ACC112 (cell line): Measurements from ENCODE around the gene FBF1.
"Not testable (repeated sequence)": the region's sequence is repeated elsewhere in the genome, so short reads cannot be mapped to it uniquely, and the experiment has no call there.

Experiments
- H2AFZ ChIP-seq: fragments of 200-600 bp; sonication (generic); one replicate; pipeline ENCODE4 v1.6.0; 2017; ENCODE audit warnings: antibody characterized with exemption, low read length; ENCODE audit not compliant: unreplicated experiment
- H3K27ac ChIP-seq: fragments of 200-600 bp; sonication (generic); 2 replicates; pipeline ENCODE4 v1.5.1; 2014; ENCODE audit warnings: low read depth, mild to moderate bottlenecking, antibody characterized with exemption, low read length, moderate library complexity
- H3K27me3 ChIP-seq: fragments of 200-600 bp; sonication (generic); 2 replicates; pipeline ENCODE4 v1.6.1; 2014; ENCODE audit warnings: mild to moderate bottlenecking, antibody characterized with exemption, low read length, moderate library complexity, mixed read lengths; ENCODE audit not compliant: insufficient read depth
- H3K36me3 ChIP-seq: fragments of 200-600 bp; sonication (generic); 2 replicates; pipeline ENCODE4 v1.6.1; 2016; ENCODE audit warnings: mild to moderate bottlenecking, antibody characterized with exemption, low read length, moderate library complexity, mixed read lengths; ENCODE audit not compliant: insufficient read depth
- H3K4me1 ChIP-seq: fragments of 200-600 bp; sonication (generic); one replicate; pipeline ENCODE4 v1.6.1; 2016; ENCODE audit warnings: low read length, mixed read lengths; ENCODE audit not compliant: insufficient read depth, unreplicated experiment, control insufficient read depth
- H3K4me3 ChIP-seq: fragments of 200-600 bp; sonication (generic); 2 replicates; pipeline ENCODE4 v1.5.1; 2014; ENCODE audit warnings: mild to moderate bottlenecking, low read depth, low read length
- H3K79me2 ChIP-seq: fragments of 200-600 bp; sonication (generic); one replicate; pipeline ENCODE4 v1.6.0; 2016; ENCODE audit warnings: low read length; ENCODE audit not compliant: control insufficient read depth, unreplicated experiment, insufficient read depth

The FBF1 gene

DNA sequence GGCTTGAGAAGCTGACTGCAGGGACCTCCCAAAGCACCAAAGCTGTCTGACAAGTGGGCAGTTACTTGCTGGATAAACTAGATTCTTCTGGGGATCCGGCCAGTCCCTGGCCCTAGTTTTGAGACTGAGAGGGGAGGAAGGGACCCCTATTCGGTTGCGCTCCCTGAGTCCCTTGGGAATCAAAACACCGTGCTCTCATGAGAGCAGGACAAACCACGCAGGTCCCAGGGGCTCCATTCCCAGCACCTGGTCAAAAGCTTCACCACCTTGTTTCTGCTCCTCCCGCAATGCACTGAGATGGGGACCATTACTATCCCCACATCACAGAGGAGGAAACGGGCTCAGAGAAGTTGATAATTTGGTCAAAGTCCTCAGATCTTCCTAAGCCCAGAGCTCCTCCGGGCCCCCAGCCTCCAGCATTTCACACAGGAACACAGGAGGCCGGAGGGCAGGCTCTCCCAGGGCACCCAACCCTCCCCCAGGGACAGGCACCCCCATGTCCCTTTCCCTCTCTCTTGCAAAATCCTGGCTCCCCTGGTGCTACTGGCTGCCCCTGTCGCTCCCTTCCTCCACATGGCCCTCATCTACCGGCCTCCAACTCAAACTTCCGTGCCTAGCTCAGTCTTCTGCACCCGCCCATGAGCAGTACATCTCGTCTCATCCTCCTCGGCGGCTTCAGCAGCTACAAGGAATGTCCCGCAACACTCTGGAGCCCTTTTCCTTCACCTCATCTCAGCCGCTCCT lies 47.4 kb downstream of the FBF1 start:
- H3K27ac ChIP-seq, result no peak overlapping the region
- peaks cover 17% of the 10 kb centered on the region for H3K79me2 ChIP-seq
- H3K36me3 ChIP-seq, result no peaks in the 10 kb centered on the region

DNA sequence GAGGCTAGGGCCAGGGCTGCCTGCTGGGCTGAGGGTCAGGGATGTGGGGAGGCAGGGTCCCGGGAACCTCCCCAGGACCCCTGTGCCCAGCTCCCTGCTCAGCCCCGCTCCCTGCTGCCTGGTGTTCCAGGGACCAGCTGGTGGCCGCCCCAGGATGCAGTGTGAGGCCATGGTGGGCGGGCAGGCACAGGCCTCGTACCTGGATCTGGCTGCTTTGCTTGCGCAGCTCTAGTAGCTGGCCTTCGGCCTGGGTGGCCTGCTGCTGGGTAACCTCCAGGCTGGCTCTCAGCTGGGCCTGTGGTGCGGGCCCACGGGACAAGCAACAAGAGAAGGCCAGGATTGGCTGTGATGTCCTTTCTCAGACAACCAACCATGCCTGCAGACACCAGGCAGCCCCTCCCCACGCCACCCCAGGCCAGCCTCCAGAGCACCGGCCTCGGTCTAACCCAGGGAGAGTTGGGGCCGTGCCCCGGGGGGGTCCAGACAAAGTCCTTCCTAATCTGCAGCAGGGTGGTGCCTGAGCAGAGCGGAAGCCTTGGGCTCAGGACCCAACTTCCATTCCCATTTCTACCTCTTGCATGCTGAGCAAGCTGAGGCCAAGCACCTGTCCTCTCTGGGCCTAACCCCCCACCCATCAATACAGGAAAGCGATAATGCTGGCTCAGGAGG lies 48.2 kb downstream of the FBF1 start:
- Histone ChIP-seq H2AFZ (no peak overlapping the region), H3K27ac (no peak overlapping the region), H3K4me3 (no peak overlapping the region), H3K27me3 (no peaks in the 10 kb centered on the region), H3K4me1 (peaks cover 5% of the 10 kb centered on the region), H3K79me2 (peaks cover 17% of the 10 kb centered on the region), H3K36me3 (no peaks in the 10 kb centered on the region)

More for the DNA sequence above, 47.4 kb downstream of the FBF1 start:
- no peak overlapping the region for H2AFZ ChIP-seq
- H3K4me3 ChIP-seq, result no peak overlapping the region
- peaks cover 5% of the 10 kb centered on the region for H3K4me1 ChIP-seq
- no peaks in the 10 kb centered on the region for H3K27me3 ChIP-seq

DNA sequence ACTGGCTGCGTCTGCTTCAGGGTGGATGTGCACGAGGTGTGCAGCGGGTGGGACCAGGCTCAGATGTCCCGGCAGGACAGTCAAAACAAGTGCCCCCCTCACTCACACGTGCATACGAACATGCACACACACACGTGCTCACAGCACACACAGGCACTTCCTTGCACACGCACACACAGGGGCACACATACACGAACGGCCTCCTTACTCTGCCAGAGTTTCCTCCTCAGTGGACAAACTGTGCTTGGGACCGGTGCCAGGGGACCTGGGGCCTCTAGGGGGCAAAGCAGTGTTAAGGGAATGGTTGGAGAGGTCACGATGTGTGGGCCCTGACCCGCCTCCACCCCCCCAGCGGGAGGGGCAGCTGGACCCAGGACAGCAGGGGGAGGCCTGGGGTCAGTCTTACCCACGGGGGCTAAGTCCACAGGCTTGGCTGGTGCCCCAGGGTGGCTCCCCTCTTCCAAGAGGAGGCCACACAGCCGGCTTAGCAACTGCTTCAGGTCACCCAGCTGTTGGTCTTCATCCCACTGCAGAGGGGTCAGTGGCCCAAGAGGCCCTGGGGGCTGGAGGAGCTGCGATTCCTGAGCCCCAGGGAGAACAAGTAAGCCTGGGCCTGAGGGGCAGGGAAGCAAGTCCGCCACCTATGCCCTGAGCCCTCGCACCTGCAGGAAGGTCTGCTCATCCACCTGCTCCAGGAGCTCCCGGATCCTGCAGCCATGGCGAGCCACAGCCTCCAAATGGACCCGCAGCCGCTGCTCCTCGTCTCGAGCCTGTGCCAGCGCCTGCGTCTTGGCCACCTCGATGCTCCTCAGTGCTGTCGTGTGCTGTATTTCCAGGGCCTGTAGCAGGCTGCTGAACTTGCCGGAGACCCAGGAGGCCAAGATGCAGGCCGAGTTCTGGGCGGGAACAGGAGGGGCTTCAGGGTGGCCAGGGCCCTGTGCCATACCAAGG lies 49.0 kb downstream of the FBF1 start:
- Histone ChIP-seq H3K4me1 (no peaks in the 10 kb centered on the region), H3K79me2 (peaks cover 17% of the 10 kb centered on the region), H2AFZ (no peak overlapping the region), H3K4me3 (no peak overlapping the region), H3K27ac (no peak overlapping the region), H3K36me3 (no peaks in the 10 kb centered on the region), H3K27me3 (no peaks in the 10 kb centered on the region)

DNA sequence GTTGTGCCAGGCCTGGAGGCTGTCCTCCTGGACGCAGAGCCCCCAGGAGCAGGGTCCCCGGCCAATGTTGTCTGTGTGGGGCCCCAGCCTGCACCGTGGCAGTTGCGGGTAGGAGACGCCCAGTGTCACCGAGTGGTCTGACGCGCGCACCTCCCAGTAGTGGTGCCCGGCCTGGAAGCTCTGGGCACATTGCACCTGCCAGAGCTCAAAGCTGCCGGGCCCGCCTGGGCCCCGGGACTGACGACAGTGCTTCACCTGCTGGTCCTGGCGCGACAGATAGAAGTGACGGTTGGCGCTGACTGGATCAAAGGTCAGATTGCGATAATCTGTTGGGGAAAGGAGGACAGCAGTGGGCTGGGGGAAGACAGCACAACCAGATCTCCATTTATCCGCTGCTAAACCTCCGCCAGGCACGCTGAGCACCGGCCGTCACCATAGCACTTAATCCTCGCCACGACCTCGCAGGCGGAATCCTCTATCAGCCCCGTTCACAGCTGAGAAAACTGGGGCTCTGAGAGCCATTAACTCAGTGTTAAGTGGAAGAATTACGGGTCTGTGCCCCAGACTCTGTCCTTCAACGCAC lies 49.7 kb downstream of the FBF1 start:
- no peak overlapping the region for H3K4me3 ChIP-seq
- H2AFZ ChIP-seq, result no peak overlapping the region
- H3K27ac ChIP-seq, result no peak overlapping the region
- no peaks in the 10 kb centered on the region for H3K4me1 ChIP-seq
- H3K36me3 ChIP-seq, result no peaks in the 10 kb centered on the region
- no peaks in the 10 kb centered on the region for H3K27me3 ChIP-seq
- peaks cover 17% of the 10 kb centered on the region for H3K79me2 ChIP-seq

DNA sequence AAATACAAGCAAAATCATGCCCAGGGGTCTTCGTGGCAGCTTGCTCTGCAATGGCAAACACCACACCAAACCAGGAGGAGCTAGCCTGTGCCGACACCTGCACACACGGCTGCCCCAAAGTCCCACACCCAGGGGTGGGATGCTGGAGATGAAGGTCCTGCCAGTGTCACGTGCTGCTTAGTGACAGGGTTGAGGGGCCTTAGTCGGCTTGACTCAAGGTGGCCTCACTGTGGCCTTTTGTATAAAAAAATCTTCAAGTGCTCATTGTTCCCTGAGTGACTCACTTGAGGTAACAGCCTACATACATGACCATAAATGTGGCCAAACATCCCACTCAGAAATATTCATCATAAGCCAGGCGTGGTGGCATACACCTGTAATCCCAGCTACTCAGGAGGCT lies 51.4 kb downstream of the FBF1 start:
- H3K27ac ChIP-seq, result no peak overlapping the region
- H3K79me2 ChIP-seq, result peaks cover 3% of the 10 kb centered on the region
- no peaks in the 10 kb centered on the region for H3K36me3 ChIP-seq
- H2AFZ ChIP-seq, result no peak overlapping the region
- no peaks in the 10 kb centered on the region for H3K4me1 ChIP-seq
- H3K27me3 ChIP-seq, result no peaks in the 10 kb centered on the region
- no peak overlapping the region for H3K4me3 ChIP-seq

DNA sequence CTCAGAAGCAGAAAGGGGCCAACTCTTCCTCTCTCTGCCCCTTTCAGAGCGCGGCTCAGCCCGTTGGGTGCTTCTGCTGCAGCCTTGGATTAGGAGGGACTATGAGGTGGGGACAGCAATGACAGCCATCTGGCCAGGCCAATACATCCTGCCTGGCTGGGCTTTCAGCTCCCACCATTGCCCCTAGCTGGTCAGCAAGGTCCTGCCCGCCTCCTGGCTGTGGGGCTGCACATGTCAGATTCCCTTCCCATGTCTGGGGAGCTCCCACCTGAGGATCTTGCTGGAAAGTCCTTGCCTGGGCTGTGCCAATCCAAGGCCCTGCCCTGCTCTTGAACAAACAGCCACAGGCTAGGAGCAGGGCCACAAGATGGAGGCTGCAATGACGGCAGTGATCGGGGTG lies 52.4 kb downstream of the FBF1 start:
- H3K4me3 ChIP-seq, result no peak overlapping the region
- H3K79me2 ChIP-seq, result no peaks in the 10 kb centered on the region
- no peaks in the 10 kb centered on the region for H3K36me3 ChIP-seq
- H3K27ac ChIP-seq, result no peak overlapping the region
- H3K4me1 ChIP-seq, result no peaks in the 10 kb centered on the region
- no peaks in the 10 kb centered on the region for H3K27me3 ChIP-seq
- H2AFZ ChIP-seq, result no peak overlapping the region

DNA sequence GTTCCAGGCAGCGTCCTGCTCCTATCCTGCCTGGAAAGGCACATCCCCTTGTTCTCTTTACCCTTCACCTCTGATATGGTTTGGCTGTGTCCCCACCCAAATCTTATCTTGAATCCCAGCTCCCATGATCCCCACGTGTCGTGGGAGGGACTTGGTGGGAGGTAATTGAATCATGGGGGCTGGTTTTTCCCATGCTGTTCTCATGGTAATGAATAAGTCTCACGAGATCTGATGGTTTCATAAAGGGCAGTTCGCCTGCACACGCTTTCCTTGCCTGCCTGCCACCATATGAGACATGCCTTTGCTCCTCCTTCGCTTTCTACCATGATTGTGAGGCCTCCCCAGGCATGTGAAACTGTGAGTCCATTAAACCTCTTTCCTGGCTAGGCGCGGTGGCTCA lies 55.0 kb downstream of the FBF1 start:
- not testable (repeated sequence) for H3K79me2 ChIP-seq, H3K27me3 ChIP-seq, H2AFZ ChIP-seq, H3K36me3 ChIP-seq, H3K27ac ChIP-seq, H3K4me1 ChIP-seq, H3K4me3 ChIP-seq

DNA sequence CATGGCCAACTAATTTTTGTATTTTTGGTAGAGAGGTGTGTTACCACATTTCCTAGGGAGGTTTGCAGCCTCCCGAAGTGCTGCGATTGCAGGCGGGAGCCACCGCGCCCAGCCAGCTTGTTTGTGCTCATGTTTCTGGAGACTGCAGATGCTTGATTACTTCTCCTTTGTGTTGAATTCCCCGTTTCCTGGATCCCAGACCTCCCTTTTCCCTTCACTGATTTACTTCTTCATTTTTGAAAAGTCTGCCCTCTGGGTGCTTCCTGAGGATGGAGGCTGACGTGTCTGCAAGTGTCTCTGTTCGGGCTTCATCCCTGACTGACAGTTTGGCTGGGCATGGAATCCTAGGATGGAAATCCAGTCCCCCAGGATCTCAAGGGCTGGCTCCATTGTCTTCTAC lies 55.4 kb downstream of the FBF1 start:
- no peak overlapping the region for H3K27ac ChIP-seq
- no peak overlapping the region for H3K4me3 ChIP-seq
- no peaks in the 10 kb centered on the region for H3K79me2 ChIP-seq
- H2AFZ ChIP-seq, result no peak overlapping the region
- H3K36me3 ChIP-seq, result no peaks in the 10 kb centered on the region
- H3K27me3 ChIP-seq, result no peaks in the 10 kb centered on the region
- no peaks in the 10 kb centered on the region for H3K4me1 ChIP-seq

DNA sequence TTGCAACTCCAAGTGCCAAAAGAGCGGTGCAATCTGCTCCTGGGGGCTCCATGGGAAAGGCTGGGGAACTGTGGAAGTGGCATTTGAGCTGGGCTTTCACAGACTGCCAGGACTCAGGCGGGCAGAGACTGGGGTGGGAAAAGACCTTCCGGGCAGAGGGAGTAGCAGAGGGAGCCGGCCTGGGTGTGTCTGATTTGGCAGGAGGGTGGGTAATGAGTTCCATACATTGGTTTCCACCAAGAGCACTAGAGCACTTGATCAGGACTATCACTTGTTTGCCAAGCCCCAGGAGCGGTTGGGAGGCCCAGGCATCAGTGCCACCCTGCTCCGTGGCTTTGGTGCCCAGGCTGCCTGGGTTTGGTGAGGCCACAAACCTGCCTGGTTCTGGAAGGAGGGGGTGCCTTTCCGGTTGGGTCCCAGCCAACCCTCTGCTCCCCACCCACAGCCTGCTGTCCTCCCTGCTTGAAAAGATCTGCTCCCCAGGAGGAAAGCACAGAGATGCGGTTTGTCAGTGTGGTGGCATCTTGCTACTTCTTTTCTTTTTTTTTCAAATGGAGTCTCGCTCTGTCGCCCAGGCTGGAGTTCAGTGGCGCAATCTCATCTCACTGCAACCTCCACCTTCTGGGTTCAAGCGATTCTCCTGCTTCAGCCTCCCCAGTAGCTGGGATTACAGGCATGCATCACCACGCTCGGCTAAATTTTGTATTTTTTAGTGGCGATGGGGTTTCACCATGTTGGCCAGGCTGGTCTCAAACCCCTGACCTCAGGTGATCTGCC lies 59.0 kb downstream of the FBF1 start:
- Histone ChIP-seq H3K27ac (no peak overlapping the region), H3K4me3 (no peak overlapping the region), H3K27me3 (no peaks in the 10 kb centered on the region), H3K4me1 (peaks cover under 1% of the 10 kb centered on the region), H2AFZ (no peak overlapping the region), H3K36me3 (no peaks in the 10 kb centered on the region), H3K79me2 (no peaks in the 10 kb centered on the region)

DNA sequence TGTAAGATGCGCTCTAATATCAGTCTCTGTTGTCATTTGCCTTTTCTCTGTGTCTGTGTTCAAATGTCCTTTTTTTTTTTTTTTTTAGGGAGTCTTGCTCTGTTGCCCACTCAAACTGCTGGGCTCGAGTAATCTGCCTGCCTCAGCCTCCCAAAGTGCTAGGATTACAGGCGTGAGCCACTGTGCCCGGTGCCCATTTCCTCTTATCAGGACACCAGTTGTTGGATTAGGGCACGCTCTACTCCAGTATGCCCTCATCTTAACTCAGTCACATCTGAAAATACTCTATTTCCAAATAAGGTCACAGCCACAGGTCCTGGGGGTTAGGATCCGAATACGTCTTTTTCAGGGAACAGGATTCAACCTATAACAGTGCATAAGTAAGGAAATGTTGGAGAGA lies 60.6 kb downstream of the FBF1 start:
- Histone ChIP-seq H3K4me1 (peaks cover 16% of the 10 kb centered on the region), H3K79me2 (no peaks in the 10 kb centered on the region), H3K27ac (no peak overlapping the region), H3K4me3 (no peak overlapping the region), H3K27me3 (no peaks in the 10 kb centered on the region), H2AFZ (no peak overlapping the region), H3K36me3 (no peaks in the 10 kb centered on the region)
